CD4-positive, alpha-beta T cell treated with Interleukin-1 beta for 1 hour (primary cell): ENCODE results near the gene MGRN1.

Source experiments
- DNase-seq, 2 donors: peaks; one replicate each; pipeline ENCODE4 v3.0.0-alpha.2; 2020 to 2022

The MGRN1 gene

GRCh38 chr16:4654964-4655590 is 30.5 kb downstream of the MGRN1 start:
- DNase-seq, result no peak

GRCh38 chr16:4655801-4656200 is 31.2 kb downstream of the MGRN1 start:
- no peak for DNase-seq

- DNase-seq, result no peak
These were observed 31.6 kb downstream of the MGRN1 start for GRCh38 chr16:4656221-4656620.

DNA sequence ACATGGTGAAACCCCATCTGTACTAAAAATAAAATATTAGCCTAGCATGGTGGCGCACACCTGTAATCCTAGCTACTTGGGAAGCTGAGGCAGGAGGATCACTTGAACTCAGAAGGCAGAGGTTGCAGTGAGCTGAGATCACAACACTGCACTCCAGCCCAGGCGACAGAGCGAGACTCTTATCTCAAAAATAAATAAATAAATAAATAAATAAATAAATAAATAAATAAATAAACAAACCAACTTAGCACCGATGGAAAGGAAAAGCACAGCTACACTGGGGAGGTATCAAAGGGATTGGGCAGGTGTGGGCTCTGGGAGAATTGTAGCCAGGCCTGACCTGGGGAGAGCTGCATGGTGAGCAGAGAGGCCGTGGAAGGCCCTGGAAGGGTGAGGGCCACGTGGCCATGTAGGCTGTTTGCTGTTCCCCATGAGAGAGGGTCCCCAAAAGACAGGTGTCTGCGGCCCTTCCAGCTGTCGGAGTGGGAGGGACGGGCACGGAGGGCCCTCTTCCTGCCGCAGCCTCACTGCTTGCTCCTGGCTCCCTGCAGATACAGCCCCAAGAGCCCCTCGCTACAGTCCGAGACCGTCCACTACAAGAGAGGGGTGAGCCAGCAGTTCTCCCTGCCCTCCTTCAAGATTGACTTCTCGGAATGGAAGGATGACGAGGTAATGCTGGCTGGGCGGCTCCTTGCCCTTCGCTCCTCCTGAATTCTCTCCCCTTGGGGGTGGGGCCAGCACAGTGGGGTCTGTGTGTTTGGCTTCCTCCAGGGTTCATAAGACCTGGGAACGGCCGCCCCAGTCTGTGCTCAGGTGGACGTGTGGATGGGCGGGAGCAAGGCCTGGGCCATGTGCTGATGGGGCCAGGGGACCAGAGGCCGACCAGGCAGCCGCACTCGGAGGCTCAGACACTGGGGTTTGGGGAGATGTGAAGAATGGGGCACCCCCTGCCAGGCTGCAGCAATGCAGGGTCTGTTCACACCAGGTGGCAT is 32.4 kb downstream of the MGRN1 start:
- no peak for DNase-seq

GRCh38 chr16:4659363-4660353 is 35.0 kb downstream of the MGRN1 start:
- DNase-seq, result no peak

DNA sequence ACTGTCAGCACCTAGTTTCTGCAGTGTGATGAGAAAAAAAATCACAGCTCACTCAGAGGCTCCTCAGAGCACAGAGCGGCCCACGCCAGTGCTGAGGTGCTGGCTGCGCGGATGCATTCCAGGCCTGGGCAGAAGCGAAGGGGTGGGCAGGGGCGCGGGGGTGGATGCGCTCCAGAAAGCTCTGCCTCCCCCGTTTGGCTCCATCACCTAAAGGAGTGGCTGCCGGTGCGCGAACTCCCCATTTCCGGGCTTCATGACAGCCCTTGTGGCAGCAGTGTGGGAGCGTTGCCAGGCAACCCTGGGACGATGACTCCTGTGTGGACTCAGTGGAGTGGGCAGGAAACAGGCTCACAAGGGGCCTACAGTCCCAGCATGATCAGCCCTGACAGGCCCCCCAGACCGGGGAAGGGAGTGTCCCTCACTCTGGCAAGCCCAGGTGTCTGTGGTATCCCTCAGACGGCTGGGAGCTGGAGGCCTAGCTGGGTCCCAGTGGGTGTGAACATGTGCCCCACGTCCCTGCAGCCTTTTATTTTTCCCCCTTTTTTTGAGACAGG is 35.9 kb downstream of the MGRN1 start:
- DNase-seq, result peak; percentile 64 to 75

DNA sequence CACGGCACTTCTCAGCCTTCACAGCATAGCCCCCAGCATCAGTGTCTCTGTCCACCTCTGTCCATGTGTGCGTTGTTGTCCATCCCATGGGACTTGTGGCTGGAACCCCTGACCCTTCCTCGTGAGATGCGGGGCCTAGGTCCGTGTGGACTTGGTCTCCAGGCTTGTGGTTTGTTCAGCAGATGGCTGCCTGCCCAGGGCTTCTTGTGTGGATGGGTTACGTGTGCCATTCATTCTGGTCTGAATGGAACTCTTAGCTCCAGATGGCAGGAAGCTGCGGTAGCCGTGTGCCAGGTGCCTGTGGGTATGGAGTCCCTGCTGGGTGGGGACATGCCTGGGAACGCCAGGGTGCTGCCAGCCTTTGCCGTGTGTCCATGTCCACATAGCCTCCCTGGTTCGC is 37.0 kb downstream of the MGRN1 start:
- DNase-seq, result no peak

DNA sequence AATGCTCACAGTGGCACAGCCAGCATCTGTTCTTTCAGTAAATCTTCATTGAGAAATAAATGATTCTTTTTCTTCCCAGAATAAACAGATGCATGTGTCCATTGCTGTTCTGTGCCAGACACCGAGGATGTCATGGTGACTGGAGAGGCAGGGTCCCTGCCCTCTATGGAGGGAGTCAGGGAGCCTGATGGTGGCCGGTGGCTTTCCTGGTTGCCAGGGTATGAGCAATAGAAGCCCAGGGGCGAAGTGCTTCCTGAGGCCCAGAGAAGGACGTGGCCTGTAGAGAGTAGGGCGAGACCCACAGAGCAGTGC is 38.8 kb downstream of the MGRN1 start:
- DNase-seq, result no peak

- DNase-seq, result peak in 1 of 2 donors; percentile 62
These were observed 39.3 kb downstream of the MGRN1 start for GRCh38 chr16:4663777-4664465.

DNA sequence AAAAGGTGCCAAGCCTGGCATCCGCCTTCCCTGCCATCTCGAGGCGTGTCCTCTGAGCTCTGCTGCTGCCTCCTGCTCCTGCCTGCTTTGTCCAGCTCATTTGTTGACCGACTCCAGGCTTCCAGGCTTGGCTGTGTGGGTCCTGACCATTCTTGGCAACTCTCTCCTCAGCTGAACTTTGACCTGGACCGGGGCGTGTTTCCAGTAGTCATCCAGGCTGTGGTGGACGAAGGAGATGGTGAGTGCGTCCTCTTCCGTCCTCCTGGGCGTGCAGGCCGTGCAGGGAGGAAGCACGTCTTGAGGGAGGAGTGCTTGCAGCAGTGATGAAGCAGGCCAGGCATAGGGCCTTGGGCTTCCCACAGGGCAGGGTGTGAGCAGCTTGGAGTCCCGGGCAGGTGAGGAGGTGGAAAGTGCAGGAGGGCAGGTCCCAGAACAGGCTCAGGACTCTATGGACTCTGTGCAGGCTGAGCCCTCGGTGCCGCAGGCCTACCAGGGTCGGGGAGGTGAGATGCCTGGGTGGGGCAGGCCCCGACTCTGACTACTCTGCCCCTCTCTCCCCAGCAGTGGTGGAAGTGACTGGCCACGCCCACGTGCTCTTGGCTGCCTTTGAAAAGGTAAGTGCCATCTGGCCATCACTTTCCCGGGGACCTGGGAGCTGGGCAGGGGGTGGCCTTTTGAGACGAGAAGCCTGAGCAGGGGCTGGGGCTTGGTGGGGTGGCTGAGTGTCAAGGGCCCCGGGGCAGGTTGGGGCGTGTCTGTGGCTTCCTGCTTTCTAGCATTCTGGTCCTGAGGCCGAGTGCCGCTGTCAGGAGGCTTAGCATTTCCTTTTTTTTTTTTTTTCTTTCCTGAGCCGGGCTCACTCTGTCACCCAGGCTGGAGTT is 40.2 kb downstream of the MGRN1 start:
- DNase-seq, result peak; percentile 60 to 67

GRCh38 chr16:4666537-4667202 is 42.0 kb downstream of the MGRN1 start:
- DNase-seq, result no peak

GRCh38 chr16:4667203-4667963 is 42.8 kb downstream of the MGRN1 start:
- DNase-seq, result no peak

DNA sequence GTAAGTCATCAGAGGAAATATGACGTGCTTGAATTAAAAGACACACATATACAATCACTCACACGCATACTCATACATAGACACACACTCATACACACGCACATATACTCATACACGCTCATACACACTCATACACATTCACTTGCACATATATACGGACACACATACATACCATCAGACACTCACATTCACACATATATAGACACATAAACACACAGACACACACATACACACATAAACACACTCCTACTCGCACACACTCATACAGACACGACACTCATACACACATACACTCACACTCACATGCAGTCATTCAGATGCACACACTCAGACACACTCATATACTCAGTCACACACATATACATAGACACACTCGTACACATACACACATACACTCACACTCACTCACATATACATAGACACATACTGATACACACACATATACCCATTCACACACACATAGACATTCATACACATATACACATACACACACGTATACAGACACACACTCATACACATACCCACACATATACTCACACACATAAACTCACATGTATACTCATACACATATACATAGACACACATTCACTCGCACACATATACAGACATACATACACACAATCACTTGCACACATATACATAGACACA is 43.8 kb downstream of the MGRN1 start:
- no peak for DNase-seq

DNA sequence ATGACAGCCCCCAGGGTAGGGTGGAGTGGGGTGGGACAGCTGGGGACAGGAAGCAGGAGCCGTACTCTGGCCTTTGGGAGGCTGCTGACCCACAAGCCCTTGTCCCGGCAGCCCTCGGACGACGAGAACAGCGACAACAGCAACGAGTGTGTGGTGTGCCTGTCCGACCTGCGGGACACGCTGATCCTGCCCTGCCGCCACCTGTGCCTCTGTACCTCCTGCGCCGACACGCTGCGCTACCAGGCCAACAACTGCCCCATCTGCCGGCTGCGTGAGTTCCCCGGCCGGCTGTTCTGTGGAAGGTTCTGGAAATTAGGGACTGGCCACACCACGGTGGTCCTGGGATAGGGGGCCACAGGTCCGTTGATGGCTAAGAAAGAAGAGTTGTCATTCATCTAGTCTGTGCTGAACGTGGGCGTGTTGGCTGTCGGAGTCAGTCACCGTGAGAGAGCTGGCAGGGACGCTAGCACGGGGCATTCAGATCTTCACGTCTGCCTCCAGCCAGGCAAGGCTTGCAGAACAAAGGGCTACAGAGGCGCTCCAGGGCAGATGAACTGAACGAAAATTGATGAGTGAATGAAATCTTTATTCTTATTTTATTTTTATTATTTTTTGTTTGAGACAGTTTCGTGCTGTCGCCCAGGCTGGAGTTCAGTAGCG is 48.9 kb downstream of the MGRN1 start:
- DNase-seq, result no peak

DNA sequence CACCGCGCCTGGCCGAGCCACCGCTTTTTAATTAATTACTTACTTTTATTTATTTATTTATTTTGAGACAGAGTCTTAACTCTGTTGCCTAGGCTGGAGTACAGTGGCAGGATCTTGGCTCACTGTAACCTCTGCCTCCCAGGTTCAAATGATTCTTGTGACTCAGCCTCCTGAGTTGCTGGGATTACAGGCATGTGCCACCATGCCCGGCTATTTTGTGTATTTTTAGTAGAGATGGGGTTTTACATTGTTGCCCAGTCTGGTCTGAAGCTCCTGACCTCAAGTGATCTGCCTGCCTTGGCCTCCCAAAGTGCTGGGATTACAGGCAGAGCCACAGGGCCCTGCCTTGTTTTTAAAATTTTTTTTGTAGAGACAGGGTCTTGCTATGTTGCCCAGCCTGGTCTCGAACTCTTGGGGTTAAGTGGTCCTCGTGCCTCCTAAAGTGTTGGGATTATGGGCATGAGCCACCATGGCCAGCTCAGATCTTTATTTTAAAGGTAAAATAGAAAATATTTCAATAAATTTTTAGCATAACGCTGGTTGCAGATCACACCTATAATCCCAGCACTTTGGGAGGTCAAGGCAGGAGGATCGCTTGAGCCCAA is 50.4 kb downstream of the MGRN1 start:
- DNase-seq, result no peak

GRCh38 chr16:4675864-4676786 is 51.5 kb downstream of the MGRN1 start:
- peak; percentile 73 for DNase-seq

DNA sequence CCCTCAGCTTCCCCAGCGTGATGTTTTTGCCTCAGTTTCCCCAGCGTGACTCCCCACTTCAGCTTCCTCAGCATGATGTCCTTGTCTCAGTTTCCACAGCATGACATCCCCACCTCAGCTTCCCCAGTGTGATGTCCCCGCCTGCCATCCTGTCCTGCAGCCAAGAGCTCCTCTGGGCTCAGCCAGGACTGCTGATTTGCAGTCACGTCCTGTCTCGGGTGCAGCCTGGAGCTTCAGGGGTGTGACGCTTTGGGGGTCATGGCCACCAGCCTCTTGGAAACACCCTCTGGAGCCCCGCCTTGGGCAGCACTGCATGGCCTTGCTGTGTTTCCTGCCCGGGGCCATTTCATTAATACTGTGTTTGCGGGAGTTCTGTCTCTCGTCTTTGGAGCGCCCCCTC is 52.2 kb downstream of the MGRN1 start:
- no peak for DNase-seq
